GM19455 (cell line): ENCODE results near the gene MT1HL1.
"Not testable (repeated sequence)": the region's sequence is repeated elsewhere in the genome, so short reads cannot be mapped to it uniquely, and the experiment has no call there.

ENCODE experiments used
- ATAC-seq: cut with Tn5 transposase; IDR thresholded peaks from one replicate; pipeline ENCODE4 v1.9.1; 2021; ENCODE audit not compliant: unreplicated experiment

The MT1HL1 gene

DNA sequence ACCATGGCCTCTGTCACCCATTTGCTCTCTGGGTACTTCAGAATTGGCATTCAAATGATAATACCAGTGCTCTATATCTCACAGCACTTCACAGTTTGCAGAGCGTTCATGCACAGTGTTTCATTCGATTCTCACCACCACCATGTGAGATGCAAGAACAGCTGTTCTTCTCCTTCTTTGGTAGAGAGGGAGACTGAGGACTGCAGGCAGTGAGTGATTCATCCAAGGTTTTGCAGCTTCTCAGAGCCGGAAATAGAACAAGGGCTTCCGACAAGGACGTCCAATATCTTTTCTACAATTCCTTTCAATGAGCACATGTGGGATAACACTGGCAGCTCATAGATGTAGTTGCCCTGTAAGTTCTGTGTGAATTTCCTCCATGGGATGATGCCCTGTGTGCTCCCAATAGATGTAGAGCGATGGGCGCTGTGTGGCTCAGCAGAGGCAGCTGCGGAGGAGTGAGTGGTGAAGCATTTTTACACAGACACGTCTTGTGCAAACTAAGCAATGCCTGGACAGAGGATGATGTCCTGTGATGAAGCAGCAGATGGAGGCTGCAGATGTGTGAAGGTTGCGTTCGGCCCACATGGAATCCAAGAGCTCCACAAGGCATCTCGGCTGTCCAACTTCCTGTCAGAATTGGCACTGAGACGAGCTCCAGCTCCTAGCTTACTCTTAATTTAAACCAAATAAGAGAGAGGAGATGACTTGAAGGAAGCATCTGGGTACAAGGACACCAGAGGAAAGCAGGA, 24.9 kb downstream of the MT1HL1 start:
- ATAC-seq = no peak

- ATAC-seq = no peak
Measured at GRCh38 chr1:236978740-236979139, 25.5 kb downstream of the MT1HL1 start.

DNA sequence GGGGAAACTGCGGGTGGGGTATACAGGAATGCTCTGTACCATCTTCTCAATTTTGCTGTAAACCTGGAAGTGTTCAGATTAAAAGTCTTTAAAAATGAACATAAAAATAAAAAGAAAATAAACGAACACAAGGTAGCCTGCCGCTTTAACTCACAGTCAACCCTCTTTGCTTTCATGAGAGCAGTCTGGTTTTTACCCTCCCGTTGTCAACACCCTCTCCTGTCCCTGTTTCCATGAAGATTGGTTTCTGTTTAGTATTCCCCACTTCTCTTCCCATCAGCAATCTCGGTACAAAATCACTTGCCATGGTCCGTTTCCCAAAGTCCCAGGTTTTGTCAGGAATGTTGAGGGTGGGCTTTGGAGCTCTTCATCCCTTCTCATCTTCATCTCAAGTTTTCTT, 28.8 kb downstream of the MT1HL1 start:
- no peak for ATAC-seq

GRCh38 chr1:236974025-236974424, 30.2 kb downstream of the MT1HL1 start:
- not testable (repeated sequence) for ATAC-seq

- no peak for ATAC-seq
Measured at GRCh38 chr1:236966636-236967035, 37.6 kb downstream of the MT1HL1 start.

- no peak for ATAC-seq
Measured at GRCh38 chr1:236963920-236964319, 40.3 kb downstream of the MT1HL1 start.

- no peak for ATAC-seq
Measured at GRCh38 chr1:236959112-236959511, 45.1 kb downstream of the MT1HL1 start.

GRCh38 chr1:236957235-236957634, 47.0 kb downstream of the MT1HL1 start:
- ATAC-seq = no peak
